ENCODE measurements around the gene ISLR2. TPM values are rescaled to one million over a fixed set of nuclear protein-coding genes. Genes with fewer than 3 reads are reported as not detected.
A peak's percentile ranks its signal among the peaks of the same experiment; 100 is the strongest.
"Not testable (repeated sequence)": the region's sequence is repeated elsewhere in the genome, so short reads cannot be mapped to it uniquely, and the experiment has no call there.

Gene ISLR2, protein sequence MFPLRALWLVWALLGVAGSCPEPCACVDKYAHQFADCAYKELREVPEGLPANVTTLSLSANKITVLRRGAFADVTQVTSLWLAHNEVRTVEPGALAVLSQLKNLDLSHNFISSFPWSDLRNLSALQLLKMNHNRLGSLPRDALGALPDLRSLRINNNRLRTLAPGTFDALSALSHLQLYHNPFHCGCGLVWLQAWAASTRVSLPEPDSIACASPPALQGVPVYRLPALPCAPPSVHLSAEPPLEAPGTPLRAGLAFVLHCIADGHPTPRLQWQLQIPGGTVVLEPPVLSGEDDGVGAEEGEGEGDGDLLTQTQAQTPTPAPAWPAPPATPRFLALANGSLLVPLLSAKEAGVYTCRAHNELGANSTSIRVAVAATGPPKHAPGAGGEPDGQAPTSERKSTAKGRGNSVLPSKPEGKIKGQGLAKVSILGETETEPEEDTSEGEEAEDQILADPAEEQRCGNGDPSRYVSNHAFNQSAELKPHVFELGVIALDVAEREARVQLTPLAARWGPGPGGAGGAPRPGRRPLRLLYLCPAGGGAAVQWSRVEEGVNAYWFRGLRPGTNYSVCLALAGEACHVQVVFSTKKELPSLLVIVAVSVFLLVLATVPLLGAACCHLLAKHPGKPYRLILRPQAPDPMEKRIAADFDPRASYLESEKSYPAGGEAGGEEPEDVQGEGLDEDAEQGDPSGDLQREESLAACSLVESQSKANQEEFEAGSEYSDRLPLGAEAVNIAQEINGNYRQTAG
- polyA plus RNA-seq (2013, experiment 1 of 2) = 1.7 TPM
- 2.6 TPM for polyA plus RNA-seq (2013, experiment 2 of 2)

DNA sequence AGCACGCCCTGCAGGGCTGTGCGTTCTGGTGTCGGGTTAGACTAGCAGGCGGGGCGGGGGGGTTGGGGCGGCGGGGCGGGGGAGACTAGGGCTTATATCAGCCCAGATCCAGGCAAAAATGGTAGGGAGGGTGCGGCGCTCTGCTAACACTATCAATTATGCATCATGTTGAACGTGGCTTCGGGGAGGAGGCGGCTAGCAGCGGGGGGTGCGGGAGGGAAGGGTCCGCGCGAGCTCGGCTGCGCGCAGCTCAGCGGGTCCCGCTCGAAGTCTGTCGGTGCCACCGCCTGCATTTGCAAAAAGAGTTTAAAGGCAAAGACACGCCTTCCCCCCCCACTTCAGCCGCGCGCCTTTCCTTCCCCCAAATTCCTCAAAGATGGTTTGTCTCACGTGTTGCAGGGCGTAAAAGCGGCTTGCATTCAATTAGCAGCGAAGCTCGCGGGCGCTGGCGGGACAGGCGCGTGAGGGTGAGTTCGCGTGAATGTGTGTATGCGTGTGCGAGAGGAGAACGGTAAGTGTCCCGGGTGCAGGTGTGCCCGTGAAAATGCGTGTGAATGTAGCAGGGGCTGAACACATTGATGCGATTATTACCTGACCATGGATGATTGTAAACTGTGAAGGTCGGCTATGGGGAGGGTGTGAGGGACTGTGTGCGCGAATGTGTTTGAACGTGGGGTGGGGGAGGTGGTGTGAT, at the start of gene ISLR2:
Gene ISLR2 (plus strand): TSS at position 432 of the 694 bp plus-strand sequence. CDS start 2,169 bp downstream, outside the sequence.
- under 1% methylated on average over 47 of the region's 53 CpGs for WGBS
- no peaks in the 10 kb centered on the region for H3K36me3 ChIP-seq (ENCODE audit: insufficient read depth, low read length)
- H3K27me3 ChIP-seq (ENCODE audit: insufficient read depth, low read length) = peaks cover 99% of the 10 kb centered on the region
- H3K9me3 ChIP-seq (ENCODE audit: insufficient read depth, low read depth, low read length) = no peaks in the 10 kb centered on the region; the same call in 1 of the 2 replicates
- H3K4me1 ChIP-seq (ENCODE audit: insufficient read depth, low read length) = peaks cover 16% of the 10 kb centered on the region; the same call in 1 of the 2 replicates
- H3K4me3 ChIP-seq (ENCODE audit: low read length) = peak within 1 kb of the TSS; percentile 49
- no peak within 1 kb of the TSS for H3K9ac ChIP-seq (ENCODE audit: low read depth, low read length)
- no peak within 1 kb of the TSS for H3K27ac ChIP-seq (ENCODE audit: low read depth, low read length)

- not testable (repeated sequence) for H3K36me3 ChIP-seq (ENCODE audit: insufficient read depth, low read length); H3K27ac ChIP-seq (ENCODE audit: low read depth, low read length); H3K27me3 ChIP-seq (ENCODE audit: insufficient read depth, low read length); H3K9me3 ChIP-seq (ENCODE audit: insufficient read depth, low read depth, low read length); H3K4me1 ChIP-seq (ENCODE audit: insufficient read depth, low read length); H3K4me3 ChIP-seq (ENCODE audit: low read length); H3K9ac ChIP-seq (ENCODE audit: low read depth, low read length)
- no CpG with 5 or more reads among the region's 7 CpGs for WGBS
Measured at GRCh38 chr15:74082450-74082849, 47.9 kb upstream of the ISLR2 start, which contains the start of gene GOLGA6A. TSS of gene GOLGA6A (minus strand) at chr15:74082550. CDS start at chr15:74082509, 41 bp downstream.

- not testable (repeated sequence) for H3K4me1 ChIP-seq (ENCODE audit: insufficient read depth, low read length); H3K36me3 ChIP-seq (ENCODE audit: insufficient read depth, low read length); H3K9ac ChIP-seq (ENCODE audit: low read depth, low read length); H3K4me3 ChIP-seq (ENCODE audit: low read length); H3K9me3 ChIP-seq (ENCODE audit: insufficient read depth, low read depth, low read length); H3K27me3 ChIP-seq (ENCODE audit: insufficient read depth, low read length); H3K27ac ChIP-seq (ENCODE audit: low read depth, low read length)
- WGBS = no CpG with 5 or more reads among the region's 2 CpGs
Measured at GRCh38 chr15:74094567-74094966, 35.8 kb upstream of the ISLR2 start.

GRCh38 chr15:74095610-74096009, 34.8 kb upstream of the ISLR2 start:
- H3K4me1 ChIP-seq (ENCODE audit: insufficient read depth, low read length); H3K9me3 ChIP-seq (ENCODE audit: insufficient read depth, low read depth, low read length); H3K27ac ChIP-seq (ENCODE audit: low read depth, low read length); H3K4me3 ChIP-seq (ENCODE audit: low read length); H3K27me3 ChIP-seq (ENCODE audit: insufficient read depth, low read length); H3K9ac ChIP-seq (ENCODE audit: low read depth, low read length); H3K36me3 ChIP-seq (ENCODE audit: insufficient read depth, low read length): not testable (repeated sequence)
- 92% methylated on average over 7 of the region's 10 CpGs for WGBS

DNA sequence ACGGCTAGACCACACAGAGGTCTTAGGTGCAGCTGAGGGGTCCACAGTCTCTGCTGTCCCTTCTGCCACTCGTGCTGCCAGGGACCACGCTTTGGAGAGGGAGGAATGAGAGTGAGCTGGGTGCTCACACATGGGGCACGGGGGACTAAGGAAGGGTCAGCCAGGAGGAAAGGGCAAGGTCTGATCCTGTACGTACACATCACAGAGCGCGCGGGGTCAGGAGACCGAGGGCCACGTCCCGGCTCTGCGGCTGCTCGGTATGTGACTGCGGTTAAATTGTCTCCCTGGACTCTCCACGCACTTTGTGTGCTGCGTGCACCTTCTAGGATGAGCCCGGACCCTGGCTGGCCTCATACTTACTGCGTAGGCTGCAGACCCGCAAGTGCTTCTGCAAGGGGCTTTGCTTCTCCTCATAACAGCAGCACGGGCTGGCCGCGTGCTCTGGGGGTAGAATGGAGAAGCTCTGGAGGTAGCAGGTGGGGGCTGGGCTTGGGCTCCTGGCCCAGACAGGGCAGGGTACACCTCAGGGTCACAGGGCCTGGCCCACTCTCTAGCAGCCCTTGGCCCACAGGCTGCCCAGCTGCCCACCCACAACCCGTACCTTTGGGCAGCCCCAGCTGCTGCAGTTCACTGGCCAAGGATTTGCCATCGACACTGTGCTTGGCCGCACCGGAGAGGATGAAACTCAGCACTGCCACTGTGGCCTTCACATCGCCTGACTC, 33.5 kb upstream of the ISLR2 start:
- H3K36me3 ChIP-seq (ENCODE audit: insufficient read depth, low read length); H3K27me3 ChIP-seq (ENCODE audit: insufficient read depth, low read length); H3K9ac ChIP-seq (ENCODE audit: low read depth, low read length); H3K4me3 ChIP-seq (ENCODE audit: low read length); H3K4me1 ChIP-seq (ENCODE audit: insufficient read depth, low read length); H3K27ac ChIP-seq (ENCODE audit: low read depth, low read length); H3K9me3 ChIP-seq (ENCODE audit: insufficient read depth, low read depth, low read length): not testable (repeated sequence)
- WGBS = no CpG with 5 or more reads among the region's 27 CpGs

DNA sequence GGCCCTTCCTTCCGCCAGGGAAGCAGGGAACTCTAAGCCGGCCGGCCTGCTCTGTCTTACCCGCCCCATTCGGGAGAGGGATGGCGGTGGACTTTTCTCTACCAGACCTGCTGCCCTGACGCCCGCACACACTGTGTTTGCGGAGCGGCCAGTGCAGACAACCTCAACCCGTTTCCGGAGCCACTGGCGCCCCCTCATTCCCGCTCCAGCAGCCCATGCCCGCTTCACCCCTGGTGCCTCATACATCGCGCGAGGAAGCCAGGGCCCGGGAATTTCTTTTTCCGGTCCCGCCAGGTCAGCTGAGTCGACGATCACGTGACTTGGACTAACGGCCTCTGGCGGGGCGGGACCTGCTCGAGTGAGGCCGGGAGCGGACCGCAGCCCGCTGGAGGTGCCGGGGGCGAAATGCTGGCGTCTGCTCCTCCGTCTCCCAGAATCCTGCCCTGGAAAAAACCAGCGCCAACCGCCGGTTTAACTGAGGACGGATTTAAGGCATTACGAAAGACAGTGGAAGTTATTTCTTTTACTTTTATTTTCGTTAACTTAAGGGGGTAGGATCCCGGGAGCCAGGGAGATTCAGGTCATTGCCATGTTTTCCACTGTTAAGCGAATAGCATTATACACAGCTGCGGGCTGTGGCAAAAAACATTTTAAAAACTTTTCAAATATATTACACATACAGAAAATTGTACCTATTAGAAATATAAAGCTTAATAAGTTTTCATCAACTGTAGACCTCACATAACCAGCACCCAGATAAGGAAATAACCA, 30.2 kb upstream of the ISLR2 start:
- peak overlapping the region; percentile 69 for H3K9ac ChIP-seq (ENCODE audit: low read depth, low read length)
- peak overlapping the region; percentile 49 for H3K4me3 ChIP-seq (ENCODE audit: low read length)
- not testable (repeated sequence) for H3K27ac ChIP-seq (ENCODE audit: low read depth, low read length)

GRCh38 chr15:74108111-74108510, 22.3 kb upstream of the ISLR2 start:
- H3K4me1 ChIP-seq (ENCODE audit: insufficient read depth, low read length) = no peaks in the 10 kb centered on the region
- no peaks in the 10 kb centered on the region for H3K27me3 ChIP-seq (ENCODE audit: insufficient read depth, low read length)
- 90% methylated on average over 5 of the region's 5 CpGs for WGBS
- H3K9ac ChIP-seq (ENCODE audit: low read depth, low read length) = no peak overlapping the region
- no peak overlapping the region for H3K4me3 ChIP-seq (ENCODE audit: low read length)
- no peaks in the 10 kb centered on the region for H3K36me3 ChIP-seq (ENCODE audit: insufficient read depth, low read length)
- H3K27ac ChIP-seq (ENCODE audit: low read depth, low read length) = no peak overlapping the region
- H3K9me3 ChIP-seq (ENCODE audit: insufficient read depth, low read depth, low read length) = no peaks in the 10 kb centered on the region

More for the DNA sequence above, 30.2 kb upstream of the ISLR2 start:
- WGBS = 11% methylated on average over 25 of the region's 45 CpGs
- H3K36me3 ChIP-seq (ENCODE audit: insufficient read depth, low read length); H3K27me3 ChIP-seq (ENCODE audit: insufficient read depth, low read length); H3K4me1 ChIP-seq (ENCODE audit: insufficient read depth, low read length); H3K9me3 ChIP-seq (ENCODE audit: insufficient read depth, low read depth, low read length): not testable (repeated sequence)

DNA sequence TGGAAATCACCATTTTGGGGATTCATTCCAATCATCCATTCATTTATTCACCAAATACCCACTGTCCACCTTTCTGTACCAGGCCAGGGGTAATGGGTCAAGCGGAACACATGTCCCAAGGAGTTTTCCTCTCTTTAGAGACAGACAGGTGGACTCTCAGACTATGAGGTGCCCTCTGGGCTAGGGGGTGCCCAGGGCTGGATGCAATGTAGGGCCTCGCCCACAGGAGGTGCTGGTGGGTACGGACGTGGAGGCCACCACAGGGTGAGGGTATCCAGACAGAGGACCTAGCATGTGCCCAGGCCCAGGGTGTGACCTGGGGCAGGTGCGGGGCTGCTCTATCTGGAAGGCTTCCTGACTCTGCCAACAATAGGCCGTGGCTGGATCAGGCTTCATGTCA, 21.8 kb upstream of the ISLR2 start:
- H3K27me3 ChIP-seq (ENCODE audit: insufficient read depth, low read length); H3K4me1 ChIP-seq (ENCODE audit: insufficient read depth, low read length); H3K4me3 ChIP-seq (ENCODE audit: low read length); H3K9me3 ChIP-seq (ENCODE audit: insufficient read depth, low read depth, low read length); H3K27ac ChIP-seq (ENCODE audit: low read depth, low read length); H3K9ac ChIP-seq (ENCODE audit: low read depth, low read length); H3K36me3 ChIP-seq (ENCODE audit: insufficient read depth, low read length): not testable (repeated sequence)
- WGBS = 82% methylated on average over 4 of the region's 6 CpGs

- no peak overlapping the region for H3K27ac ChIP-seq (ENCODE audit: low read depth, low read length)
- H3K9ac ChIP-seq (ENCODE audit: low read depth, low read length) = no peak overlapping the region
- H3K9me3 ChIP-seq (ENCODE audit: insufficient read depth, low read depth, low read length) = no peaks in the 10 kb centered on the region
- H3K4me1 ChIP-seq (ENCODE audit: insufficient read depth, low read length) = no peaks in the 10 kb centered on the region
- H3K27me3 ChIP-seq (ENCODE audit: insufficient read depth, low read length) = no peaks in the 10 kb centered on the region
- WGBS = 95% methylated on average over 7 of the region's 7 CpGs
- H3K36me3 ChIP-seq (ENCODE audit: insufficient read depth, low read length) = no peaks in the 10 kb centered on the region
- no peak overlapping the region for H3K4me3 ChIP-seq (ENCODE audit: low read length)
Measured at GRCh38 chr15:74109713-74110112, 20.7 kb upstream of the ISLR2 start.

DNA sequence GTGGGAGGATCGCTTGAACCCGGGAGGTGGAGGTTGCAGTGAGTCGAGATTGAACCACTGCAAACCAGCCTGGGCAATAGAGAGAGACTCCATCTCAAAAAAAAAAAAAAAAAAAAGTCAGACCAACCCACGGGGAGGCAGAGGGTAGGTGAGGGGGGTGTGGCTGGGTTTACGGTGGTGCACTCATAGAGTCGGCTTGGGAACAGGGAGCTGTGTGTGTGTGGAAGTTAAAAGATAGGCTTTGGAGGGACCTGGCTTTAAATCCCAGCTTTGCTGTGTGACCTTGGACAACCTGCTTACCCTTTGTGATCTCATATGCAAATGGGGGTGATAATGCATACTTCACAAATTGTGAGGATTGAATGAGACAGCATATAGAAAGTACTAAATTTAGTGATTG, 10.0 kb upstream of the ISLR2 start:
- H3K9ac ChIP-seq (ENCODE audit: low read depth, low read length) = no peak overlapping the region
- WGBS = 82% methylated on average over 6 of the region's 6 CpGs
- H3K36me3 ChIP-seq (ENCODE audit: insufficient read depth, low read length) = no peaks in the 10 kb centered on the region
- peaks cover 15% of the 10 kb centered on the region for H3K27me3 ChIP-seq (ENCODE audit: insufficient read depth, low read length)
- H3K4me1 ChIP-seq (ENCODE audit: insufficient read depth, low read length) = peaks cover 12% of the 10 kb centered on the region
- no peak overlapping the region for H3K4me3 ChIP-seq (ENCODE audit: low read length)
- no peak overlapping the region for H3K27ac ChIP-seq (ENCODE audit: low read depth, low read length)
- H3K9me3 ChIP-seq (ENCODE audit: insufficient read depth, low read depth, low read length) = no peaks in the 10 kb centered on the region

Measured in HUES64 (cell line).